ENCODE data around the gene COX8C. TPM values are rescaled to one million over a fixed set of nuclear protein-coding genes. Genes with fewer than 3 reads are reported as not detected.

Gene COX8C
- total and polyA plus RNA-seq, 10 of the 15 experiments (the other 5 are each of a cell fraction or from before 2014, with no cell fraction given): 0.15 to 0.20 TPM; not detected in 8

DNA sequence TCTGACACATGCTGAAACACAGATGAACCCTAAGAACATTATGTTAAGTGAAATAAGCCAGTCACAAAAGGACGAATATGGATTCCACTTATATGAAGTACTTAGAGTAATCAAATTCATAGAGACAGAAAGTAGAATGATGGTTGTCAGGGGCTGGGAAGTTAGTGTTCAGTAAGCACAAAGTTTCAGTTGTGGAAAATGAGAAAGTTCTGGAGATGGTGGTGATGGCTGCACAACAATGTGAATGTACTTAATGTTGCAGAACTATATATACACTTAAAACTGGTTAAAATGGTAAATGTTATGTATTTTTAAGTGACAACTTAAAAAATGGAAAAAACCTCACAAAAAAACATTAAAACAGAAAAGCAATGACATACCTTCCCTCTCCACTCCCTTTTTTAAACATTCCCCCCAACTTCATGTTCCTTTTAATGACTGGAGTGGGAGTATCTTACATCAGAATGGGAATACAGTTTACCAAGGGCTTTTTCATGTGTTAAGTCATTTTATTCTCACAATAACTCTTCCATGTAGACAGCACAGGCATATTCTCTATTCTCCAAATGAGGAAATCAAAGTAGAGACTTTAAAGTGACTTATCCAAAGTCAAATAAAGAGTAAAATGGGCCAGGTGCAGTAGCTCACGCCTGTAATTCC, 38.2 kb upstream of the COX8C start:
- no peak for DNase-seq (ENCODE audit: low read depth, low spot score)
- H2AFZ ChIP-seq (ENCODE audit: control insufficient read depth, low read depth, low read length): no peak overlapping the region
- intact Hi-C loops (cut with micrococcal nuclease; ENCODE audit: unreplicated experiment) (no loop called here), in situ Hi-C loops (cut with MboI) (no loop called here)
- CTCF ChIA-PET: no interaction called here
- no peaks in the 10 kb centered on the region; the same call in 1 of the 2 replicates for H4K20me1 ChIP-seq (ENCODE audit: control insufficient read depth, insufficient read depth)
- RAD21 ChIA-PET (ENCODE audit: unreplicated experiment): no interaction called here
- no peaks in the 10 kb centered on the region for H3K27me3 ChIP-seq (replicated peaks in 1 of 2; ENCODE audit: control insufficient read depth in 2 of 2, insufficient read depth in 2 of 2, low read length in 1 of 2)
- H3K9ac ChIP-seq (ENCODE audit: control insufficient read depth, insufficient read depth, low read length): no peak overlapping the region
- H3K79me2 ChIP-seq (ENCODE audit: control insufficient read depth, insufficient read depth, low read length): peaks cover 42% of the 10 kb centered on the region
- 96% methylated on average over 2 of the region's 2 CpGs for WGBS (ENCODE audit: insufficient coverage, insufficient replicate concordance, low lambda C conversion rate, missing lambda C conversion rate)
- H3K4me1 ChIP-seq (ENCODE audit: control insufficient read depth, insufficient read depth, low read length): no peaks in the 10 kb centered on the region
- POLR2A ChIA-PET: no interaction called here
- ATAC-seq: no peak
- no peak for FAIRE-seq
- H3K4me2 ChIP-seq (ENCODE audit: control insufficient read depth, insufficient read depth): no peak overlapping the region
- no TSS peak for BruUV-seq (replicated peaks)
- no peak overlapping the region for H3K27ac ChIP-seq (ENCODE audit: control insufficient read depth, insufficient read depth)
- SMC1A ChIA-PET (ENCODE audit: uncharacterized antibody, unreplicated experiment): interaction anchor here (1.2 kb wide), 1 partner anchor 9 kb away, joined by 5 read pairs; no protein-coding TSS in a partner anchor
- H3K36me3 ChIP-seq (ENCODE audit: control insufficient read depth in 2 of 2, insufficient read depth in 2 of 2, low read length in 1 of 2): no peaks in the 10 kb centered on the region
- no peak overlapping the region for H3K4me3 ChIP-seq
- H3K9me3 ChIP-seq (replicated peaks; ENCODE audit: control insufficient read depth, insufficient read depth, low read length): no peaks in the 10 kb centered on the region
- TF ChIP-seq NR2C2 (IDR thresholded peaks at IDR 0.05; ENCODE audit: borderline replicate concordance, control insufficient read depth, insufficient read length, low read depth) (no peak), JUNB (IDR thresholded peaks at IDR 0.05) (no peak), SMARCA5 (IDR thresholded peaks at IDR 0.05) (no peak), KAT2A (conservative IDR thresholded peaks at IDR 0.05; ENCODE audit: control insufficient read depth, low read depth, low read length) (no peak), RAD51 (IDR thresholded peaks at IDR 0.05) (no peak), BCL11A (IDR thresholded peaks at IDR 0.05; ENCODE audit: low read depth, low read length) (no peak), YY1 (IDR thresholded peaks at IDR 0.05; ENCODE audit: low read depth, low read length) (no peak), ZNF217 (IDR thresholded peaks at IDR 0.05) (no peak)
- TF ChIP-seq, protein P1, sequence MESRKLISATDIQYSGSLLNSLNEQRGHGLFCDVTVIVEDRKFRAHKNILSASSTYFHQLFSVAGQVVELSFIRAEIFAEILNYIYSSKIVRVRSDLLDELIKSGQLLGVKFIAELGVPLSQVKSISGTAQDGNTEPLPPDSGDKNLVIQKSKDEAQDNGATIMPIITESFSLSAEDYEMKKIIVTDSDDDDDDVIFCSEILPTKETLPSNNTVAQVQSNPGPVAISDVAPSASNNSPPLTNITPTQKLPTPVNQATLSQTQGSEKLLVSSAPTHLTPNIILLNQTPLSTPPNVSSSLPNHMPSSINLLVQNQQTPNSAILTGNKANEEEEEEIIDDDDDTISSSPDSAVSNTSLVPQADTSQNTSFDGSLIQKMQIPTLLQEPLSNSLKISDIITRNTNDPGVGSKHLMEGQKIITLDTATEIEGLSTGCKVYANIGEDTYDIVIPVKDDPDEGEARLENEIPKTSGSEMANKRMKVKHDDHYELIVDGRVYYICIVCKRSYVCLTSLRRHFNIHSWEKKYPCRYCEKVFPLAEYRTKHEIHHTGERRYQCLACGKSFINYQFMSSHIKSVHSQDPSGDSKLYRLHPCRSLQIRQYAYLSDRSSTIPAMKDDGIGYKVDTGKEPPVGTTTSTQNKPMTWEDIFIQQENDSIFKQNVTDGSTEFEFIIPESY (IDR thresholded peaks at IDR 0.05): no peak
- TF ChIP-seq, protein P2, sequence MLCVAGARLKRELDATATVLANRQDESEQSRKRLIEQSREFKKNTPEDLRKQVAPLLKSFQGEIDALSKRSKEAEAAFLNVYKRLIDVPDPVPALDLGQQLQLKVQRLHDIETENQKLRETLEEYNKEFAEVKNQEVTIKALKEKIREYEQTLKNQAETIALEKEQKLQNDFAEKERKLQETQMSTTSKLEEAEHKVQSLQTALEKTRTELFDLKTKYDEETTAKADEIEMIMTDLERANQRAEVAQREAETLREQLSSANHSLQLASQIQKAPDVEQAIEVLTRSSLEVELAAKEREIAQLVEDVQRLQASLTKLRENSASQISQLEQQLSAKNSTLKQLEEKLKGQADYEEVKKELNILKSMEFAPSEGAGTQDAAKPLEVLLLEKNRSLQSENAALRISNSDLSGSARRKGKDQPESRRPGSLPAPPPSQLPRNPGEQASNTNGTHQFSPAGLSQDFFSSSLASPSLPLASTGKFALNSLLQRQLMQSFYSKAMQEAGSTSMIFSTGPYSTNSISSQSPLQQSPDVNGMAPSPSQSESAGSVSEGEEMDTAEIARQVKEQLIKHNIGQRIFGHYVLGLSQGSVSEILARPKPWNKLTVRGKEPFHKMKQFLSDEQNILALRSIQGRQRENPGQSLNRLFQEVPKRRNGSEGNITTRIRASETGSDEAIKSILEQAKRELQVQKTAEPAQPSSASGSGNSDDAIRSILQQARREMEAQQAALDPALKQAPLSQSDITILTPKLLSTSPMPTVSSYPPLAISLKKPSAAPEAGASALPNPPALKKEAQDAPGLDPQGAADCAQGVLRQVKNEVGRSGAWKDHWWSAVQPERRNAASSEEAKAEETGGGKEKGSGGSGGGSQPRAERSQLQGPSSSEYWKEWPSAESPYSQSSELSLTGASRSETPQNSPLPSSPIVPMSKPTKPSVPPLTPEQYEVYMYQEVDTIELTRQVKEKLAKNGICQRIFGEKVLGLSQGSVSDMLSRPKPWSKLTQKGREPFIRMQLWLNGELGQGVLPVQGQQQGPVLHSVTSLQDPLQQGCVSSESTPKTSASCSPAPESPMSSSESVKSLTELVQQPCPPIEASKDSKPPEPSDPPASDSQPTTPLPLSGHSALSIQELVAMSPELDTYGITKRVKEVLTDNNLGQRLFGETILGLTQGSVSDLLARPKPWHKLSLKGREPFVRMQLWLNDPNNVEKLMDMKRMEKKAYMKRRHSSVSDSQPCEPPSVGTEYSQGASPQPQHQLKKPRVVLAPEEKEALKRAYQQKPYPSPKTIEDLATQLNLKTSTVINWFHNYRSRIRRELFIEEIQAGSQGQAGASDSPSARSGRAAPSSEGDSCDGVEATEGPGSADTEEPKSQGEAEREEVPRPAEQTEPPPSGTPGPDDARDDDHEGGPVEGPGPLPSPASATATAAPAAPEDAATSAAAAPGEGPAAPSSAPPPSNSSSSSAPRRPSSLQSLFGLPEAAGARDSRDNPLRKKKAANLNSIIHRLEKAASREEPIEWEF (IDR thresholded peaks at IDR 0.05; ENCODE audit: insufficient replicate concordance, low read depth, low read length): no peak
- TF ChIP-seq, protein P3, sequence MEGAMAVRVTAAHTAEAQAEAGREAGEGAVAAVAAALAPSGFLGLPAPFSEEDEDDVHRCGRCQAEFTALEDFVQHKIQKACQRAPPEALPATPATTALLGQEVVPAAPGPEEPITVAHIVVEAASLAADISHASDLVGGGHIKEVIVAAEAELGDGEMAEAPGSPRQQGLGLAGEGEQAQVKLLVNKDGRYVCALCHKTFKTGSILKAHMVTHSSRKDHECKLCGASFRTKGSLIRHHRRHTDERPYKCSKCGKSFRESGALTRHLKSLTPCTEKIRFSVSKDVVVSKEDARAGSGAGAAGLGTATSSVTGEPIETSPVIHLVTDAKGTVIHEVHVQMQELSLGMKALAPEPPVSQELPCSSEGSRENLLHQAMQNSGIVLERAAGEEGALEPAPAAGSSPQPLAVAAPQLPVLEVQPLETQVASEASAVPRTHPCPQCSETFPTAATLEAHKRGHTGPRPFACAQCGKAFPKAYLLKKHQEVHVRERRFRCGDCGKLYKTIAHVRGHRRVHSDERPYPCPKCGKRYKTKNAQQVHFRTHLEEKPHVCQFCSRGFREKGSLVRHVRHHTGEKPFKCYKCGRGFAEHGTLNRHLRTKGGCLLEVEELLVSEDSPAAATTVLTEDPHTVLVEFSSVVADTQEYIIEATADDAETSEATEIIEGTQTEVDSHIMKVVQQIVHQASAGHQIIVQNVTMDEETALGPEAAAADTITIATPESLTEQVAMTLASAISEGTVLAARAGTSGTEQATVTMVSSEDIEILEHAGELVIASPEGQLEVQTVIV (IDR thresholded peaks at IDR 0.05; ENCODE audit: borderline replicate concordance, partially characterized antibody): no peak
- TF ChIP-seq, protein P4, sequence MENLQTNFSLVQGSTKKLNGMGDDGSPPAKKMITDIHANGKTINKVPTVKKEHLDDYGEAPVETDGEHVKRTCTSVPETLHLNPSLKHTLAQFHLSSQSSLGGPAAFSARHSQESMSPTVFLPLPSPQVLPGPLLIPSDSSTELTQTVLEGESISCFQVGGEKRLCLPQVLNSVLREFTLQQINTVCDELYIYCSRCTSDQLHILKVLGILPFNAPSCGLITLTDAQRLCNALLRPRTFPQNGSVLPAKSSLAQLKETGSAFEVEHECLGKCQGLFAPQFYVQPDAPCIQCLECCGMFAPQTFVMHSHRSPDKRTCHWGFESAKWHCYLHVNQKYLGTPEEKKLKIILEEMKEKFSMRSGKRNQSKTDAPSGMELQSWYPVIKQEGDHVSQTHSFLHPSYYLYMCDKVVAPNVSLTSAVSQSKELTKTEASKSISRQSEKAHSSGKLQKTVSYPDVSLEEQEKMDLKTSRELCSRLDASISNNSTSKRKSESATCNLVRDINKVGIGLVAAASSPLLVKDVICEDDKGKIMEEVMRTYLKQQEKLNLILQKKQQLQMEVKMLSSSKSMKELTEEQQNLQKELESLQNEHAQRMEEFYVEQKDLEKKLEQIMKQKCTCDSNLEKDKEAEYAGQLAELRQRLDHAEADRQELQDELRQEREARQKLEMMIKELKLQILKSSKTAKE (IDR thresholded peaks at IDR 0.05; ENCODE audit: low read depth, poor library complexity, severe bottlenecking): no peak

Data from GM12878 (cell line).